DMS 273 (cell line): Measurements from ENCODE around the gene TMC8.
A peak's percentile ranks its signal among the peaks of the same experiment; 100 is the strongest.

Experiments
- DNase-seq: peaks from one replicate; lab custom pipeline; 2025; ENCODE audit not compliant: unreplicated experiment; lab: John Stamatoyannopoulos, UW

TMC8 gene

GRCh38 chr17:78123258-78123929 is 7.2 kb upstream of the TMC8 start:
- DNase-seq: no peak

- no peak for DNase-seq
Observed at GRCh38 chr17:78124081-78124835, 6.3 kb upstream of the TMC8 start.

GRCh38 chr17:78124836-78125137 is 5.8 kb upstream of the TMC8 start:
- DNase-seq: no peak

- peak; percentile 43 for DNase-seq
Observed at GRCh38 chr17:78125138-78125913, 5.2 kb upstream of the TMC8 start.

- peak; percentile 88 for DNase-seq
Observed at GRCh38 chr17:78125976-78126894, 4.3 kb upstream of the TMC8 start.

GRCh38 chr17:78126895-78127238 is 3.7 kb upstream of the TMC8 start:
- no peak for DNase-seq

GRCh38 chr17:78127239-78127887 is 3.2 kb upstream of the TMC8 start:
- no peak for DNase-seq

- peak; percentile 51 for DNase-seq
Observed at GRCh38 chr17:78127888-78128550, 2.6 kb upstream of the TMC8 start.

- DNase-seq: peak; percentile 73
Observed at GRCh38 chr17:78128551-78129350, 1.8 kb upstream of the TMC8 start, which contains the start of gene TMC6. Gene TMC6, minus strand, starts transcription at chr17:78128755. Its CDS starts 1,923 bp downstream, at chr17:78126832.

GRCh38 chr17:78129351-78130089 is 1.1 kb upstream of the TMC8 start:
- no peak for DNase-seq

GRCh38 chr17:78130090-78130436 is 508 bp upstream of the TMC8 start:
- DNase-seq: no peak

- DNase-seq: peak; percentile 82
Observed at GRCh38 chr17:78131172-78132083, 857 bp downstream of the TMC8 start.

GRCh38 chr17:78132084-78132676 is 1.6 kb downstream of the TMC8 start:
- DNase-seq: peak; percentile 36

- DNase-seq: no peak
Observed at GRCh38 chr17:78132767-78133178, 2.2 kb downstream of the TMC8 start.

- no peak for DNase-seq
Observed at GRCh38 chr17:78133179-78133951, 2.8 kb downstream of the TMC8 start.
